H9 (cell line): ENCODE data around the gene NSL1. TPM values are rescaled to one million over a fixed set of nuclear protein-coding genes. Genes with fewer than 3 reads are reported as not detected.

Experiments
- DNase-seq: peaks from one replicate; pipeline ENCODE4 v3.0.0-alpha.2; 2017
- H2AFZ ChIP-seq: one replicate; pipeline ENCODE4 v1.6.1; 2013; ENCODE audit warnings: mild to moderate bottlenecking, low read length, control low read depth, moderate library complexity
- H2AK5ac ChIP-seq: 2 replicates; pipeline ENCODE4 v1.6.1; 2013; ENCODE audit warnings: low read length, control low read depth, mixed read lengths; ENCODE audit not compliant: insufficient read length
- H2BK120ac ChIP-seq: one replicate; pipeline ENCODE4 v1.6.1; 2013; ENCODE audit warnings: low read depth, mild to moderate bottlenecking, low read length, control low read depth, inconsistent platforms; ENCODE audit not compliant: poor library complexity, severe bottlenecking
- H2BK12ac ChIP-seq: 2 replicates; pipeline ENCODE4 v1.6.1; 2013; ENCODE audit warnings: low read length, control low read depth, mixed read lengths, low read depth; ENCODE audit not compliant: insufficient read length
- H2BK15ac ChIP-seq: 2 replicates; pipeline ENCODE4 v1.6.1; 2013; ENCODE audit warnings: low read depth, low read length, control low read depth
- H2BK20ac ChIP-seq: one replicate; pipeline ENCODE4 v1.6.1; 2013; ENCODE audit warnings: low read depth, mild to moderate bottlenecking, low read length, control low read depth, inconsistent platforms; ENCODE audit not compliant: poor library complexity, severe bottlenecking
- H2BK5ac ChIP-seq: 2 replicates; pipeline ENCODE4 v1.6.1; 2013; ENCODE audit warnings: low read length, control low read depth, mixed read lengths; ENCODE audit not compliant: insufficient read length
- H3K14ac ChIP-seq: 2 replicates; pipeline ENCODE4 v1.6.1; 2013; ENCODE audit warnings: low read length, control low read depth; ENCODE audit not compliant: insufficient read depth
- H3K18ac ChIP-seq: 2 replicates; pipeline ENCODE4 v1.6.1; 2013; ENCODE audit warnings: low read depth, mild to moderate bottlenecking, mixed read lengths, low read length, control low read depth; ENCODE audit not compliant: insufficient read length
- H3K23ac ChIP-seq: 2 replicates; pipeline ENCODE4 v1.6.1; 2013; ENCODE audit warnings: low read length, control low read depth, mixed read lengths, low read depth; ENCODE audit not compliant: insufficient read length
- H3K23me2 ChIP-seq: 2 replicates; pipeline ENCODE4 v1.6.1; 2013; ENCODE audit warnings: low read depth, mild to moderate bottlenecking, mixed read lengths, low read length, control low read depth; ENCODE audit not compliant: insufficient read length, poor library complexity, severe bottlenecking
- H3K27ac ChIP-seq: 2 replicates; pipeline ENCODE4 v1.5.1; 2013; ENCODE audit warnings: low read length, control low read depth, mixed read lengths, low read depth; ENCODE audit not compliant: insufficient read length
- H3K27me3 ChIP-seq: 2 replicates; pipeline ENCODE4 v1.6.1; 2013; ENCODE audit warnings: low read length, control low read depth, inconsistent platforms; ENCODE audit not compliant: insufficient read depth
- H3K4ac ChIP-seq: 2 replicates; pipeline ENCODE4 v1.6.1; 2013; ENCODE audit warnings: low read depth, mild to moderate bottlenecking, control low read depth, inconsistent platforms, low read length, moderate library complexity
- H3K4me1 ChIP-seq: 2 replicates; pipeline ENCODE4 v1.6.1; 2013; ENCODE audit warnings: low read length, control low read depth, inconsistent platforms; ENCODE audit not compliant: insufficient read depth
- H3K4me2 ChIP-seq: 2 replicates; pipeline ENCODE4 v1.6.1; 2013; ENCODE audit warnings: low read length, control low read depth, mixed read lengths; ENCODE audit not compliant: insufficient read length, insufficient read depth
- H3K56ac ChIP-seq: 2 replicates; pipeline ENCODE4 v1.6.1; 2013; ENCODE audit warnings: low read depth, mild to moderate bottlenecking, mixed read lengths, low read length, control low read depth; ENCODE audit not compliant: insufficient read length
- H3K79me1 ChIP-seq: 2 replicates; pipeline ENCODE4 v1.6.1; 2013; ENCODE audit warnings: low read depth, mild to moderate bottlenecking, moderate library complexity, low read length, control low read depth, inconsistent platforms; ENCODE audit not compliant: insufficient read depth, poor library complexity, severe bottlenecking
- H3K79me2 ChIP-seq: 2 replicates; pipeline ENCODE4 v1.6.1; 2013; ENCODE audit warnings: low read length, control low read depth, inconsistent platforms; ENCODE audit not compliant: insufficient read depth
- H3K9ac ChIP-seq: 2 replicates; pipeline ENCODE4 v1.6.1; 2013; ENCODE audit warnings: low read length, control low read depth, mixed read lengths; ENCODE audit not compliant: insufficient read length; ENCODE audit errors: extremely low read depth
- H3K9me3 ChIP-seq: one replicate; pipeline ENCODE4 v1.6.1; 2013; ENCODE audit warnings: low read depth, low read length, inconsistent platforms; ENCODE audit not compliant: control insufficient read depth
- H3T11ph ChIP-seq: one replicate; pipeline ENCODE4 v1.6.1; 2013; ENCODE audit warnings: mild to moderate bottlenecking, low read length, control low read depth, inconsistent platforms
- H4K20me1 ChIP-seq: one replicate; pipeline ENCODE4 v1.6.1; 2013; ENCODE audit not compliant: control insufficient read depth, insufficient read length, insufficient read depth
- H4K5ac ChIP-seq: 2 replicates; pipeline ENCODE4 v1.6.1; 2013; ENCODE audit warnings: low read depth, mild to moderate bottlenecking, mixed read lengths, low read length, control low read depth; ENCODE audit not compliant: insufficient read length
- H4K8ac ChIP-seq: replicated peaks from 2 replicates; pipeline ENCODE4 v1.6.1; 2013; ENCODE audit warnings: low read length, control low read depth, mixed read lengths, low read depth; ENCODE audit not compliant: insufficient read length
- H4K91ac ChIP-seq: 2 replicates; pipeline ENCODE4 v1.6.1; 2013; ENCODE audit warnings: low read depth, mild to moderate bottlenecking, moderate library complexity, mixed read lengths, low read length, control low read depth; ENCODE audit not compliant: insufficient read length
- H3K27ac Mint-ChIP-seq, 3 experiments: 2 replicates in 2 of 3; 3 replicates in 1 of 3; pipeline ENCODE4 v1.8.0; 2020 to 2021; ENCODE audit warnings: mixed read lengths in 3 of 3, mild to moderate bottlenecking in 1 of 3, moderate library complexity in 1 of 3
- H3K27me3 Mint-ChIP-seq: 2 replicates; pipeline ENCODE4 v1.8.0; 2021; ENCODE audit warnings: low read depth, mild to moderate bottlenecking, moderate library complexity, mixed read lengths
- H3K36me3 Mint-ChIP-seq, 3 experiments: 2 replicates in 2 of 3; 3 replicates in 1 of 3; pipeline ENCODE4 v1.8.0; 2020 to 2021; ENCODE audit warnings: low read depth in 3 of 3, mixed read lengths in 3 of 3; ENCODE audit not compliant: insufficient read depth in 1 of 3
- H3K4me1 Mint-ChIP-seq, 2 experiments: 2 replicates each; pipeline ENCODE4 v1.8.0; 2020; ENCODE audit warnings: mixed read lengths in 2 of 2
- H3K4me3 Mint-ChIP-seq, 2 experiments: 2 replicates in 1 of 2; 3 replicates in 1 of 2; pipeline ENCODE4 v1.8.0; 2020 to 2021; ENCODE audit warnings: mild to moderate bottlenecking in 2 of 2, mixed read lengths in 2 of 2, moderate library complexity in 1 of 2
- H3K9me3 Mint-ChIP-seq, 2 experiments: 2 replicates in 1 of 2; 3 replicates in 1 of 2; pipeline ENCODE4 v1.8.0; 2020; ENCODE audit warnings: mild to moderate bottlenecking in 2 of 2, mixed read lengths in 2 of 2, moderate library complexity in 1 of 2
- WGBS: extraction: QIAGEN DNeasy Blood & Tissue Kit; methylation state at CpG from one replicate; pipeline ENCODE4 v1.1.7; 2013; ENCODE audit warnings: missing lambda C conversion rate, low lambda C conversion rate, mixed read lengths; ENCODE audit not compliant: insufficient read length; ENCODE audit errors: extremely low coverage; 5-methylcytosine and 5-hydroxymethylcytosine counted together
- total RNA-seq: library from RNA; stranded (reverse); gene quantifications from 2 replicates; pipeline ENCODE4 v1.2.1, GENCODE V29; 2021
- TF ChIP-seq, protein P1 (sequence below): fragments of 200-600 bp; sonication (generic); conservative IDR thresholded peaks from 3 replicates; pipeline ENCODE4 v1.8.0; 2021; ENCODE audit warnings: antibody characterized with exemption, mild to moderate bottlenecking

Gene NSL1
- total RNA-seq, 1 experiment from 2014 or later: 49.3 TPM

DNA sequence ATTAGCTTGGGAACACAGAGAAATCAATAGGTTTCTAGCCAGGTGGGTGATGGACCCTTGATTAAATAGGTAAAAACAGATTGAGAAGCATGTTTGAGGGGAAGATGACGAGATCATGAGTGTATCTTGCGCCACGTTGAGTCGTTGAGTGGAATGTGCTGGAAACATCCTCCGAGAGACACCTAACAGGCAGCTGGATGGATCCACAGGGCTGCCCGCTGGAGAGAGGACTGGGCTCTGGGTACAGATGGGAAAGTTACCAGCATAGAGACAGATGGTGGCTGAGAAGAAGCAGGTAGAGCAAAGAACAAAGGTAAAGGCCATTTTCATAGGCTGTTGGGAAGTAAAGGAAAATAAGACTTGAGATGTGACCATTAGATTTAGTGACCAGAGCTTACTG, 107.5 kb downstream of the NSL1 start:
- H3K27me3 ChIP-seq: no peaks in the 10 kb centered on the region
- peaks cover 8 to 18% of the 10 kb centered on the region in 2 experiments; a peak in 3 of 4 replicates for H3K4me1 Mint-ChIP-seq
- H3K27ac Mint-ChIP-seq: no peak overlapping the region

More for the DNA sequence above, 107.5 kb downstream of the NSL1 start:
- no peak overlapping the region for H3K9ac ChIP-seq
- H3K18ac ChIP-seq: no peak overlapping the region
- no peak overlapping the region for H4K5ac ChIP-seq
- no peak overlapping the region for H2BK20ac ChIP-seq
- no peaks in the 10 kb centered on the region; a peak in 1 of 5 replicates for H3K9me3 Mint-ChIP-seq
- no peak overlapping the region for H3K56ac ChIP-seq
- H4K8ac ChIP-seq: no peak overlapping the region
- no peaks in the 10 kb centered on the region for H3K79me2 ChIP-seq
- H3K4me2 ChIP-seq: no peak overlapping the region
- no peak overlapping the region for H2AFZ ChIP-seq
- H3K4me3 Mint-ChIP-seq: no peak overlapping the region
- H3K4me1 ChIP-seq: peaks cover 6% of the 10 kb centered on the region
- no peaks in the 10 kb centered on the region for H3K79me1 ChIP-seq
- no peak overlapping the region for H2BK5ac ChIP-seq
- H2BK120ac ChIP-seq: no peak overlapping the region
- H2BK12ac ChIP-seq: no peak overlapping the region
- no peak overlapping the region for H3K27ac ChIP-seq
- no peak overlapping the region for H2BK15ac ChIP-seq
- H3T11ph ChIP-seq: no peak overlapping the region
- TF ChIP-seq, protein P1, sequence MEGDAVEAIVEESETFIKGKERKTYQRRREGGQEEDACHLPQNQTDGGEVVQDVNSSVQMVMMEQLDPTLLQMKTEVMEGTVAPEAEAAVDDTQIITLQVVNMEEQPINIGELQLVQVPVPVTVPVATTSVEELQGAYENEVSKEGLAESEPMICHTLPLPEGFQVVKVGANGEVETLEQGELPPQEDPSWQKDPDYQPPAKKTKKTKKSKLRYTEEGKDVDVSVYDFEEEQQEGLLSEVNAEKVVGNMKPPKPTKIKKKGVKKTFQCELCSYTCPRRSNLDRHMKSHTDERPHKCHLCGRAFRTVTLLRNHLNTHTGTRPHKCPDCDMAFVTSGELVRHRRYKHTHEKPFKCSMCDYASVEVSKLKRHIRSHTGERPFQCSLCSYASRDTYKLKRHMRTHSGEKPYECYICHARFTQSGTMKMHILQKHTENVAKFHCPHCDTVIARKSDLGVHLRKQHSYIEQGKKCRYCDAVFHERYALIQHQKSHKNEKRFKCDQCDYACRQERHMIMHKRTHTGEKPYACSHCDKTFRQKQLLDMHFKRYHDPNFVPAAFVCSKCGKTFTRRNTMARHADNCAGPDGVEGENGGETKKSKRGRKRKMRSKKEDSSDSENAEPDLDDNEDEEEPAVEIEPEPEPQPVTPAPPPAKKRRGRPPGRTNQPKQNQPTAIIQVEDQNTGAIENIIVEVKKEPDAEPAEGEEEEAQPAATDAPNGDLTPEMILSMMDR: no peak
- H4K20me1 ChIP-seq: no peaks in the 10 kb centered on the region
- H4K91ac ChIP-seq: no peak overlapping the region
- H3K36me3 Mint-ChIP-seq: no peaks in the 10 kb centered on the region
- no peak overlapping the region for H3K23ac ChIP-seq
- no peak overlapping the region for H3K14ac ChIP-seq
- no peaks in the 10 kb centered on the region for H3K23me2 ChIP-seq
- no peak overlapping the region for H2AK5ac ChIP-seq
- no peak overlapping the region for H3K4ac ChIP-seq
- WGBS: no CpG with 5 or more reads among the region's 6 CpGs
- DNase-seq: peak; percentile 15
- H3K9me3 ChIP-seq: no peaks in the 10 kb centered on the region
- peaks cover 10% of the 10 kb centered on the region for H3K27me3 Mint-ChIP-seq
